Karpas-422 (cell line): ENCODE results near the gene LMF2. TPM values are rescaled to one million over a fixed set of nuclear protein-coding genes. Genes with fewer than 3 reads are reported as not detected.

Source experiments
- DNase-seq: peaks from one replicate; pipeline ENCODE4 v3.0.0-alpha.2; 2015
- H2AFZ ChIP-seq: fragments of 200-600 bp; sonication (generic); 2 replicates; pipeline ENCODE4 v1.6.1; 2014; ENCODE audit warnings: antibody characterized with exemption, low read length, mixed read lengths
- H3K27ac ChIP-seq: fragments of 200-600 bp; sonication (generic); 2 replicates; pipeline ENCODE4 v1.5.1; 2014; ENCODE audit warnings: mild to moderate bottlenecking, low read length, moderate library complexity
- H3K27me3 ChIP-seq: fragments of 200-600 bp; sonication (generic); 2 replicates; pipeline ENCODE4 v1.6.1; 2014; ENCODE audit warnings: low read length, mixed read lengths
- H3K36me3 ChIP-seq: fragments of 200-600 bp; sonication (generic); 2 replicates; pipeline ENCODE4 v1.6.1; 2014; ENCODE audit warnings: low read length, mixed read lengths; ENCODE audit not compliant: insufficient read depth
- H3K4me1 ChIP-seq: fragments of 200-600 bp; sonication (generic); 2 replicates; pipeline ENCODE4 v1.6.1; 2014; ENCODE audit warnings: mild to moderate bottlenecking, low read length, mixed read lengths
- H3K4me2 ChIP-seq: fragments of 200-600 bp; sonication (generic); 2 replicates; pipeline ENCODE4 v1.6.1; 2014; ENCODE audit warnings: low read length, low read depth, mild to moderate bottlenecking; ENCODE audit not compliant: poor library complexity, severe bottlenecking
- H3K4me3 ChIP-seq: fragments of 200-600 bp; sonication (generic); 2 replicates; pipeline ENCODE4 v1.5.1; 2014; ENCODE audit warnings: mild to moderate bottlenecking, antibody characterized with exemption, low read length, mixed read lengths
- H3K79me2 ChIP-seq: fragments of 200-600 bp; sonication (generic); 2 replicates; pipeline ENCODE4 v1.6.1; 2014; ENCODE audit warnings: mild to moderate bottlenecking, low read length, mixed read lengths
- H3K9ac ChIP-seq: fragments of 200-600 bp; sonication (generic); 2 replicates; pipeline ENCODE4 v1.6.0; 2014; ENCODE audit warnings: low read length
- H3K9me2 ChIP-seq: fragments of 200-600 bp; sonication (generic), shearing (Covaris generic); replicated peaks from 2 replicates; pipeline ENCODE4 v1.6.0; 2014; ENCODE audit warnings: mild to moderate bottlenecking, low read length, moderate library complexity; ENCODE audit not compliant: insufficient read depth
- H3K9me3 ChIP-seq: fragments of 300-700, 200-600 bp; sonication (generic); 2 replicates; pipeline ENCODE4 v1.6.1; 2014; ENCODE audit warnings: low read length, mixed read lengths
- H4K20me1 ChIP-seq: fragments of 200-600 bp; sonication (generic); 2 replicates; pipeline ENCODE4 v1.6.1; 2014; ENCODE audit warnings: mild to moderate bottlenecking, antibody characterized with exemption, low read length, low read depth; ENCODE audit not compliant: insufficient read depth
- total RNA-seq: library from RNA; depleted of rRNA; stranded (reverse); fragments of >200 nt; shearing (Covaris generic); gene quantifications from 2 replicates; pipeline ENCODE4 v1.2.3, GENCODE V29; 2014; ENCODE audit warnings: low replicate concordance

Gene LMF2
- total RNA-seq, 1 experiment from 2014 or later, result 19.2 TPM

- peak overlapping the region; percentile 93 for H3K4me3 ChIP-seq
- peaks cover 39% of the 10 kb centered on the region for H3K79me2 ChIP-seq
- no peaks in the 10 kb centered on the region for H3K27me3 ChIP-seq
- H4K20me1 ChIP-seq, result 0 out of 2 replicates have a peak, but pooled peaks cover 3% of the 10 kb centered on the region
- H3K27ac ChIP-seq, result no peak overlapping the region
- H3K9me2 ChIP-seq, result no peaks in the 10 kb centered on the region
- peak overlapping the region; percentile 91 for H3K4me2 ChIP-seq
- peaks cover 20% of the 10 kb centered on the region for H3K4me1 ChIP-seq
- no peak overlapping the region for H2AFZ ChIP-seq
- H3K9me3 ChIP-seq, result no peaks in the 10 kb centered on the region
- no peak for DNase-seq
- peak overlapping the region; percentile 100 for H3K9ac ChIP-seq
- no peaks in the 10 kb centered on the region for H3K36me3 ChIP-seq
These were observed 1.5 kb downstream of the LMF2 start for GRCh38 chr22:50505776-50506610.

- Histone ChIP-seq H3K27ac (no peak overlapping the region), H2AFZ (no peak overlapping the region), H3K9me3 (no peaks in the 10 kb centered on the region), H3K36me3 (no peaks in the 10 kb centered on the region), H3K27me3 (no peaks in the 10 kb centered on the region), H4K20me1 (0 out of 2 replicates have a peak, but pooled peaks cover 3% of the 10 kb centered on the region), H3K9me2 (no peaks in the 10 kb centered on the region), H3K4me1 (peaks cover 20% of the 10 kb centered on the region), H3K4me2 (no peak overlapping the region), H3K4me3 (no peak overlapping the region), H3K79me2 (peaks cover 34% of the 10 kb centered on the region), H3K9ac (no peak overlapping the region)
- no peak for DNase-seq
These were observed 2.2 kb downstream of the LMF2 start for GRCh38 chr22:50505276-50505775.

DNA sequence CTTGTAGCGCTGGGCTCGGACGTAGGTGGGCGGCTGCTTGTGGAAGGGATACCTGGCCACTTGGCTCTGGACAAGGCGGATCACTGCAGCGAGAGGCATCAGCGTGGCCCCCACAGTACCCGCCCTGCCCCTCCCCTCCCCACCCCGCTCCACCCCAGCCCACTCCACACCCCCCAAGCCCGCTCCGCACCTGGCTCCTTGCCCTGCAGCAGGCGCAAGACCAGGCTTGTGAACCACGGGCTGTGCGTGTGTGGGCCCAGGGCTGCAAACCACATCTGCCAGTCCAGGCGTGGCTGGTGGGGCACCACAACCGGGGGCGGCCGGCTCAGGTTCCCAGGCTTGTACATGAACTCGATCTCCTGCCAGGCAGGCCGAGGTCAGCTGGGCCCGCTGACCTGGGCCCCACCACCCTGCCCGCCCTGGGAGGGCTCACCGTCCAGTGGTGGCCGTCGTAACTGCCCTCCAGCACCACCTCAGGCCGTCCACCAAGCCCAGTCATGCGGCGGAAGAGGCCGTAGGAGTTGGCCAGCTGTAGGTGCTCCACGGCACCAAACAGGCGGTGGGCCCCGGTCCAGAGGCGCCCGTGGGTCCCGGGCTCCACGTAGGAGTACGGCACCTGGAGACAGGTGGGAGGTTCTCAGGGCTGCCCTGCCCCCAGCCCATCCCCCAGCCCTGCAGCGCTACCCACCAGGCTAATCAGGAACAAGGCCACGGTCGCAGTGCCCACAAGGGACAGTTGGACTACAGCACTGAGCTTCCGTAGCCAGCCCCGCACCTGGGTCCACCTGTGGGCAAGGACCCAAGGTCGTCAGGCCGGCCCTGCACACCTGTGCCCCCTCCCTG lies 2.9 kb downstream of the LMF2 start:
- no peaks in the 10 kb centered on the region for H3K27me3 ChIP-seq
- H3K9me3 ChIP-seq, result no peaks in the 10 kb centered on the region
- no peak overlapping the region for H3K9ac ChIP-seq
- H3K27ac ChIP-seq, result no peak overlapping the region
- DNase-seq, result no peak
- H3K4me1 ChIP-seq, result peaks cover 19% of the 10 kb centered on the region
- H4K20me1 ChIP-seq, result 0 out of 2 replicates have a peak, but pooled peaks cover 3% of the 10 kb centered on the region
- no peak overlapping the region for H2AFZ ChIP-seq
- H3K9me2 ChIP-seq, result no peaks in the 10 kb centered on the region
- H3K79me2 ChIP-seq, result peaks cover 27% of the 10 kb centered on the region
- H3K4me2 ChIP-seq, result no peak overlapping the region
- H3K36me3 ChIP-seq, result no peaks in the 10 kb centered on the region
- H3K4me3 ChIP-seq, result no peak overlapping the region

GRCh38 chr22:50503475-50504145 lies 3.9 kb downstream of the LMF2 start:
- 0 out of 2 replicates have a peak, but pooled peaks cover 3% of the 10 kb centered on the region for H4K20me1 ChIP-seq
- no peaks in the 10 kb centered on the region for H3K27me3 ChIP-seq
- H3K4me2 ChIP-seq, result no peak overlapping the region
- no peaks in the 10 kb centered on the region for H3K9me2 ChIP-seq
- H3K79me2 ChIP-seq, result peaks cover 17% of the 10 kb centered on the region
- no peak overlapping the region for H3K4me3 ChIP-seq
- H3K36me3 ChIP-seq, result no peaks in the 10 kb centered on the region
- H2AFZ ChIP-seq, result no peak overlapping the region
- no peaks in the 10 kb centered on the region for H3K9me3 ChIP-seq
- peaks cover 11% of the 10 kb centered on the region for H3K4me1 ChIP-seq
- peak; percentile 68 for DNase-seq
- H3K27ac ChIP-seq, result no peak overlapping the region
- no peak overlapping the region for H3K9ac ChIP-seq

DNA sequence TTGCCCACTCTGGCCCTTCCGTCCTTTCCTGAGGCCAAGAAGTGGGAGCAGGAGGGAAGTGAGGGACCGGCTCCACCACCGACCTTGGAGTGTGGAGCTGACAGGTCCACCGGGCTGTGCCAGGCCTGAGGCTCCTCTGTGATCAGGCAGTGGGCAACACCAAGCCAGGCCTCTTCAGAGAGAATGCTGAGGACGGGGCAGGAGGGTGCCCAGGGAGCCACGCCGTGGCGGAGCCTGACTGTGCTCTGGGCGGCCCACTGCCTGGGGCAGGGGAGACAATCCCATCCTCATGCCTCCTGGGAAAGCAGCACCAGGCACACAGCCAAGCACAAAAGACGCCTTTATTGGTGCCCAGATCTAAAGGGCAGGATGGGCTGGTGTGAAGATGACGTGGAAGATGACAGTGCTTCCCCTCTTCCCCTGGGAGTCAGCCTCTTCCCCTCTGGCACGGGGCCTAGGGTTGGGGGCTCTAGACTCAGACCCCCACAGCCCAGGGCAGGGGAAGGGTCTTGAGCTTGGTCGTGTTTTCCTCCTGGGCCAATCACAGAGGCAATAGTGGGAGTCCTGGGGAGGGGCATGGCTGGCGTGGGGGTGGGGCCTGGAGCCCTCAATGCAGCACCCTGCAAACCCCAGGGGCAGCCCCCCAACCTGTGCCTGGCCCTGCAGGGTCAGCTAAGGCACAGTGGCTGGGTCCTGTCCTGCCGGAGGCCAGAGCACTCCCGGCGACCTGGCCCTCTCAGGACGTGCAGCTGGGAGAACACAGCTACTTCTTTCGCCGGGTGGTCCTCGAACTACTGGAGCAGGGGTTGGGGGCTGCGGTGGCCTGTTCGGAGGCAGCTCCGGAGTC lies 4.7 kb downstream of the LMF2 start:
- no peak overlapping the region for H3K4me2 ChIP-seq
- 0 out of 2 replicates have a peak, but pooled peaks cover 3% of the 10 kb centered on the region for H4K20me1 ChIP-seq
- H3K79me2 ChIP-seq, result peaks cover 14% of the 10 kb centered on the region
- H3K36me3 ChIP-seq, result no peaks in the 10 kb centered on the region
- DNase-seq, result no peak
- H3K9ac ChIP-seq, result no peak overlapping the region
- peaks cover 15% of the 10 kb centered on the region for H3K4me1 ChIP-seq
- no peaks in the 10 kb centered on the region for H3K9me3 ChIP-seq
- no peak overlapping the region for H3K27ac ChIP-seq
- no peaks in the 10 kb centered on the region for H3K9me2 ChIP-seq
- no peaks in the 10 kb centered on the region for H3K27me3 ChIP-seq
- H3K4me3 ChIP-seq, result no peak overlapping the region
- H2AFZ ChIP-seq, result no peak overlapping the region

DNA sequence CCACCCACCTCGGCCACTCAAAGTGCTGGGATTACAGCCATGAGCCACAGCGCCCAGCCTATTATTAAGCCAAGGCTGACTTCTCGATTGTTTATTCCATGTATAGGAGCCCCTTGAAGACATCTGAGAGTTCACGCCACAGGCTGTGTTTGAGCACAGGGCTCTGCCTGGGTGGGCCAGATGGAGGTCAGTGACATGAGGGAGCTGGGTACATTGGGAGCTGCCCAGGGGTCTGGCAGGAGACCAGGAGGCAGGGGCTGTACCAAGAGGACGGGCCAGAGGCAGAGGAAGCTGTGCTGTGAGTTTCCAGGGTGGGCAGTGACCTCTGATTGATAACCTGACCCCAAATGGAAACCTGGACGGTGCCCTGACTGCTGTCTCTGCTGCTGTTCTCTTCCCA lies 5.4 kb downstream of the LMF2 start:
- H2AFZ ChIP-seq, result no peak overlapping the region
- no peak overlapping the region for H3K4me2 ChIP-seq
- no peak overlapping the region for H3K4me3 ChIP-seq
- no peak for DNase-seq
- peaks cover 11% of the 10 kb centered on the region for H3K79me2 ChIP-seq
- no peak overlapping the region for H3K9ac ChIP-seq
- H3K27me3 ChIP-seq, result no peaks in the 10 kb centered on the region
- H3K36me3 ChIP-seq, result no peaks in the 10 kb centered on the region
- H3K9me3 ChIP-seq, result no peaks in the 10 kb centered on the region
- 0 out of 2 replicates have a peak, but pooled peaks cover 3% of the 10 kb centered on the region for H4K20me1 ChIP-seq
- no peak overlapping the region for H3K27ac ChIP-seq
- peaks cover 15% of the 10 kb centered on the region for H3K4me1 ChIP-seq
- H3K9me2 ChIP-seq, result no peaks in the 10 kb centered on the region

DNA sequence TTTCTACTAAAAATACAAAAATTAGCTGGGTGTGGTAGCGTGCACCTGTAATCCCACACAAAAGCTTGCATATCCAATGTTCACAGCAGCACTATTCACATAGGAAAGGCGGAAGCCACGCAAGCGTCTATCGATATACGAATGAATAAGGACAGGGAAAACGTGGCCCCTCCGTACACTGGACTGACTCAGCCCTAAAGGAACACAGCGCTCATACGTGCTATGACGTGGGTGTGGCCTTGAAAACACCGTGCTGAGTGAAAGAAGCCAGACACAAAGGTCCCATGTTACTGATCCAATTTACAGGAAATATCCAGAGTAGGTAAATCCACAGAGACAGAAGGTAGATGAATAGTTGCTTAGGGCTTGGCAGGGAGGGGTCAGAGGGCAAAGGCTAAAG lies 7.0 kb downstream of the LMF2 start:
- Histone ChIP-seq H3K36me3 (no peaks in the 10 kb centered on the region), H3K27ac (no peak overlapping the region), H3K4me1 (peaks cover 5% of the 10 kb centered on the region), H2AFZ (no peak overlapping the region), H3K27me3 (no peaks in the 10 kb centered on the region), H3K9me2 (no peaks in the 10 kb centered on the region), H3K79me2 (no peaks in the 10 kb centered on the region), H3K4me2 (no peak overlapping the region), H3K9me3 (no peaks in the 10 kb centered on the region), H3K4me3 (no peak overlapping the region), H4K20me1 (no peaks in the 10 kb centered on the region), H3K9ac (no peak overlapping the region)
- DNase-seq, result no peak
